ENCODE measurements around the gene ZNF827. TPM values are rescaled to one million over a fixed set of nuclear protein-coding genes. Genes with fewer than 3 reads are reported as not detected.

ZNF827 gene
- total and polyA plus RNA-seq, 10 donors = 3.3 to 31.6 (median 16.1) TPM

DNA sequence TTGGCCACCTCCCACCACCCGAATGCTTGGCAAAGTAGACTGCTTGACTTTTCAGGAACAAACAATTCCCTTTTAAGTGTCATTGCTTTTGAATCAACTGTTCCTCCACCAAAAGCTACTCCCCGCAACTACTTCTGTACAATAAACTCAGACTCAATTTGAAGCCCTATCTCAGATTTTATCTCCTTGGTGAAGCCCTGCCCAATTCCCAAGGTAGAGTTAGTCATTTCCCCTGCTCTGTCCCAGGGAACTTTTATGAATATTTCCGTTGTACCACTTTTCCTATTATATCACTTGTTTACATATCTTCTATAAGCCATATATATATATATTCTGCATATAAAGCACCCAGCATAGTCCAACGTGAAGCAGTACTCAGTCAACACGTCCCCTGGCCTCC lies 155.9 kb downstream of the ZNF827 start:
- intact Hi-C loops (cut with DNase I; ENCODE audit: low total_unique reads) = no loop called here
- no peak for DNase-seq
- Histone ChIP-seq H3K4me3 (no peak overlapping the region), H3K4me1 (peaks cover 0 to 4% (median 0%) of the 10 kb centered on the region in 6 donors), H3K9me3 (peaks cover 0 to 10% (median 2%) of the 10 kb centered on the region in 8 donors), H3K27me3 (replicated peaks in 1 of 7) (no peaks in the 10 kb centered on the region), H3K27ac (peak overlapping the region in 1 of 8 donors; percentile 9), H3K36me3 (peaks cover 0 to 27% (median 2%) of the 10 kb centered on the region in 6 donors)
- TF ChIP-seq POLR2AphosphoS5 (IDR thresholded peaks at IDR 0.05) = no peak
- WGBS, 5 donors = 77 to 88% (median 82%) methylated on average over 5 of the region's 5 CpGs

DNA sequence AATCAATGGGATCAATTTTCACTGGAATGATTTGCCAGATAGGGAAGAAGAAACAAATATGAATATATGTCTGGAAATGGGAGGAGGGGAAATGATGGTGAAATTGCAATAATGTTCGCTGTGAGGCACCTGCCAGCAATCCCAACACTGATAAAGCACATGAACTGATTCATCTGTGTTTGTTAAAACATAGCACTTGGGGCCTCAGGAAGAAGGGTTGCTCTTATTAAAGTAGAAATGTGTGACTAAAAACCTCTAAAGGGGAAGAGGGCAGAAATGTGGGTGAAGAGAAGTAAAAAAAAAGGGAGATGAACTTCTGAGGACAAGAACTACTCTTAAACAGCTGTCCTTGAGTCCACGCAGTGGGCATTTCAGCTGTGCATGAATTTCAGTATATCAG lies 157.3 kb downstream of the ZNF827 start:
- intact Hi-C loops (cut with DNase I; ENCODE audit: low total_unique reads) = no loop called here

GRCh38 chr4:145779319-145779801 lies 159.3 kb downstream of the ZNF827 start:
- Histone ChIP-seq H3K4me3 (no peak overlapping the region), H3K4me1 (peaks cover 0 to 4% (median 0%) of the 10 kb centered on the region in 6 donors), H3K27ac (no peak overlapping the region), H3K36me3 (peaks cover 0 to 53% (median 12%) of the 10 kb centered on the region in 6 donors), H3K27me3 (replicated peaks in 1 of 7) (no peaks in the 10 kb centered on the region), H3K9me3 (peaks cover 0 to 10% (median 2%) of the 10 kb centered on the region in 8 donors)
- DNase-seq = no peak
- WGBS, 5 donors = 53 to 67% (median 64%) methylated on average over 8 of the region's 8 CpGs
- intact Hi-C loops (cut with DNase I; ENCODE audit: low total_unique reads) = no loop called here
- TF ChIP-seq POLR2AphosphoS5 (IDR thresholded peaks at IDR 0.05) = no peak
- TF ChIP-seq POLR2A (IDR thresholded peaks at IDR 0.05) = no peak
- no peak for TF ChIP-seq CTCF (IDR thresholded peaks at IDR 0.05 in 8 of 11, conservative IDR thresholded peaks at IDR 0.05 in 3 of 11)

More for the DNA sequence above, 157.3 kb downstream of the ZNF827 start:
- Histone ChIP-seq H3K4me3 (no peak overlapping the region), H3K27me3 (replicated peaks in 1 of 7) (no peaks in the 10 kb centered on the region), H3K9me3 (peaks cover 0 to 10% (median 2%) of the 10 kb centered on the region in 8 donors), H3K4me1 (peaks cover 0 to 4% (median 0%) of the 10 kb centered on the region in 6 donors), H3K36me3 (peaks cover 0 to 36% (median 2%) of the 10 kb centered on the region in 6 donors), H3K27ac (no peak overlapping the region)
- no peak for TF ChIP-seq POLR2A (IDR thresholded peaks at IDR 0.05)
- TF ChIP-seq CTCF (IDR thresholded peaks at IDR 0.05 in 8 of 11, conservative IDR thresholded peaks at IDR 0.05 in 3 of 11) = no peak
- no peak for TF ChIP-seq POLR2AphosphoS5 (IDR thresholded peaks at IDR 0.05)
- no peak for DNase-seq
- WGBS, 5 donors = 43 to 62% (median 53%) methylated on average over 2 of the region's 2 CpGs

- H3K27me3 ChIP-seq (replicated peaks in 1 of 7) = no peaks in the 10 kb centered on the region
- WGBS, 5 donors = 93 to 98% (median 97%) methylated on average over 4 of the region's 4 CpGs
- TF ChIP-seq POLR2AphosphoS5 (IDR thresholded peaks at IDR 0.05) = no peak
- TF ChIP-seq CTCF (IDR thresholded peaks at IDR 0.05 in 8 of 11, conservative IDR thresholded peaks at IDR 0.05 in 3 of 11) = no peak
- no peak for TF ChIP-seq POLR2A (IDR thresholded peaks at IDR 0.05)
- DNase-seq = no peak
- no peak overlapping the region for H3K27ac ChIP-seq
- peaks cover 0 to 77% (median 27%) of the 10 kb centered on the region in 6 donors for H3K36me3 ChIP-seq
- H3K4me1 ChIP-seq = no peaks in the 10 kb centered on the region
- H3K4me3 ChIP-seq = no peak overlapping the region
- no peaks in the 10 kb centered on the region for H3K9me3 ChIP-seq
- intact Hi-C loops (cut with DNase I; ENCODE audit: low total_unique reads) = no loop called here
Measured at GRCh38 chr4:145776208-145776607, 162.4 kb downstream of the ZNF827 start.

Measured in spleen (tissue), 11 donors.